ENCODE measurements around the gene TMEM11. TPM values are rescaled to one million over a fixed set of nuclear protein-coding genes. Genes with fewer than 3 reads are reported as not detected.

TMEM11 gene
- total RNA-seq, 1 donor = 18.1 TPM

- peak overlapping the region; percentile 93 for H3K27ac ChIP-seq (ENCODE audit: low read depth, low read length)
- no peaks in the 10 kb centered on the region for H3K9me3 ChIP-seq (ENCODE audit: low read depth, low read length)
- TF ChIP-seq CTCF (IDR thresholded peaks at IDR 0.05; ENCODE audit: extremely low read depth, low read depth, low read length) = peak; percentile 17
- no peak overlapping the region for H3K4me3 ChIP-seq (ENCODE audit: insufficient read depth, low read length)
- H3K4me2 ChIP-seq (ENCODE audit: insufficient read depth, low read length) = no peak overlapping the region
- DNase-seq (ENCODE audit: insufficient read length, low spot score, missing footprints) = no peak
- peaks cover 9% of the 10 kb centered on the region for H3K79me2 ChIP-seq (ENCODE audit: insufficient read depth, low read length)
- no peaks in the 10 kb centered on the region for H3K27me3 ChIP-seq (ENCODE audit: insufficient read depth, low read length)
- H3K4me1 ChIP-seq (ENCODE audit: insufficient read depth, low read length) = peaks cover 41% of the 10 kb centered on the region
- H2AFZ ChIP-seq (ENCODE audit: low read length) = no peak overlapping the region
- no peaks in the 10 kb centered on the region for H3K36me3 ChIP-seq (ENCODE audit: insufficient read depth, low read length)
- no peaks in the 10 kb centered on the region for H4K20me1 ChIP-seq (ENCODE audit: insufficient read depth, low read length)
These were observed 50.9 kb downstream of the TMEM11 start for GRCh38 chr17:21163101-21163500.

DNA sequence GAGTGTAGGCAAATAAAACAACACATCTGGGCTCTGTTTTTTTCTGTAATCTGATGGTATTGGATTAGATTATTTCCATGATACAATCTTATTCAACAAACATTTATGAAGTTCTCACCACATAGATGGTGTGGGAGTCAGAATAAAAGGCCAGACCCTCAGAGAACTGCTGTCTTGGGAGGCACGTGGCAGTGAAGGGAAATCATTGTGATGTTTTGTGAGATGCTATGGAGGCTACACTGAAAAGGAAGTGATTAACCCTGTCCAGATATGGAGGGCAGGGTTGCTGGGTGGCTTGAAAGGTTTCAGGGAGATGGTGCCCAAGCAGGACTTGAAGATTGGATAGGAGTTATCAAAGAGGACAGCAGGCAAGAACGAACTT lies 51.6 kb downstream of the TMEM11 start:
- no peak for TF ChIP-seq CTCF (IDR thresholded peaks at IDR 0.05; ENCODE audit: extremely low read depth, low read depth, low read length)
- H4K20me1 ChIP-seq (ENCODE audit: insufficient read depth, low read length) = no peaks in the 10 kb centered on the region
- H3K4me1 ChIP-seq (ENCODE audit: insufficient read depth, low read length) = peaks cover 38% of the 10 kb centered on the region
- H3K4me3 ChIP-seq (ENCODE audit: insufficient read depth, low read length) = peak overlapping the region; percentile 24
- no peaks in the 10 kb centered on the region for H3K27me3 ChIP-seq (ENCODE audit: insufficient read depth, low read length)
- no peak overlapping the region for H2AFZ ChIP-seq (ENCODE audit: low read length)
- peak; percentile 44 for DNase-seq (ENCODE audit: insufficient read length, low spot score, missing footprints)
- no peaks in the 10 kb centered on the region for H3K36me3 ChIP-seq (ENCODE audit: insufficient read depth, low read length)
- H3K4me2 ChIP-seq (ENCODE audit: insufficient read depth, low read length) = peak overlapping the region; percentile 70
- no peaks in the 10 kb centered on the region for H3K9me3 ChIP-seq (ENCODE audit: low read depth, low read length)
- peaks cover 9% of the 10 kb centered on the region for H3K79me2 ChIP-seq (ENCODE audit: insufficient read depth, low read length)
- H3K27ac ChIP-seq (ENCODE audit: low read depth, low read length) = peak overlapping the region; percentile 93

DNA sequence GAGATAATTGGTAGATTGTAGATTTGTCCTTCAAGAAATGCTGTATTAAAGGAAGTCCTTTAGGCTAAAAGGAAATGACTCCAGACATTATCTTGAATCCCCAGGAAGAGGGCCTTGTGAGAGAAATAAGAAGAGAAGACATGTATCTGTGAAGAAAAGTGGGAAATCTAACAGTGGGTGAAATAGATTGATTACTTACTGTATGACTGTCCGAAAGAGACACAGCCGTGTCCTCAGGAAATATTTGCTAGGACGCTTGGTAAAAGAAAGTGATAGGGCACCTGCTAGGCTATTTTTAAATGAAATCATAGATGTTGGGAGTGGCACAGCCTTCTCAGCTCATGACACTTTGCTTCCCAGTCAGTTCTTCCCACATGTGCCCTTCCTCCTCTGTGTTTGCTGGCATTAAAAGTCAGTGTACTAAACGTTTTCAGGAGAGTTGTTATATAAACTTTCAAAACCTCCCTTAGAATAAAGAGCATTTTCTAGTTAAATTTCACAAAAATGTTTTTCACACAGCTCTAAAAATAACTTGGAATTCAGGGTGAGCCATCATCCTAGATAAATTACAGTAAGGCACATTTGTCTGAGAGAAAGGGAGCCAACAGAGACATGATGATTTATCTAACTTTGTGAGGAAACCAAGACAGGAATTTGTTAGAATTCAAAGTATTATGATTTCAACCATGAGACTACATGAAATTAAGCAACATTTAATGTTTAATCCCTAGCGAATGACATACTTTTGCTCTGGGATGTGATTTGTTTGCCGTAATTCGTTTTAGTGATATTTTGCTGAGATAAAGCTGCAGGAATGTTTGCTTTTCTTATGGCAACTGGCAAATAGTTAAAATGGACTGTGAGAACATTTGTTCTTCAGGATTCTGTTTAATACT lies 52.2 kb downstream of the TMEM11 start:
- peak; percentile 44 for DNase-seq (ENCODE audit: insufficient read length, low spot score, missing footprints)
- peak overlapping the region; percentile 27 for H2AFZ ChIP-seq (ENCODE audit: low read length)
- peak overlapping the region; percentile 93 for H3K27ac ChIP-seq (ENCODE audit: low read depth, low read length)
- H3K27me3 ChIP-seq (ENCODE audit: insufficient read depth, low read length) = no peaks in the 10 kb centered on the region
- H3K79me2 ChIP-seq (ENCODE audit: insufficient read depth, low read length) = peaks cover 9% of the 10 kb centered on the region
- no peaks in the 10 kb centered on the region for H3K36me3 ChIP-seq (ENCODE audit: insufficient read depth, low read length)
- no peaks in the 10 kb centered on the region for H4K20me1 ChIP-seq (ENCODE audit: insufficient read depth, low read length)
- H3K4me3 ChIP-seq (ENCODE audit: insufficient read depth, low read length) = peak overlapping the region; percentile 15
- no peaks in the 10 kb centered on the region for H3K9me3 ChIP-seq (ENCODE audit: low read depth, low read length)
- peaks cover 32% of the 10 kb centered on the region for H3K4me1 ChIP-seq (ENCODE audit: insufficient read depth, low read length)
- no peak for TF ChIP-seq CTCF (IDR thresholded peaks at IDR 0.05; ENCODE audit: extremely low read depth, low read depth, low read length)
- peak overlapping the region; percentile 70 for H3K4me2 ChIP-seq (ENCODE audit: insufficient read depth, low read length)

DNA sequence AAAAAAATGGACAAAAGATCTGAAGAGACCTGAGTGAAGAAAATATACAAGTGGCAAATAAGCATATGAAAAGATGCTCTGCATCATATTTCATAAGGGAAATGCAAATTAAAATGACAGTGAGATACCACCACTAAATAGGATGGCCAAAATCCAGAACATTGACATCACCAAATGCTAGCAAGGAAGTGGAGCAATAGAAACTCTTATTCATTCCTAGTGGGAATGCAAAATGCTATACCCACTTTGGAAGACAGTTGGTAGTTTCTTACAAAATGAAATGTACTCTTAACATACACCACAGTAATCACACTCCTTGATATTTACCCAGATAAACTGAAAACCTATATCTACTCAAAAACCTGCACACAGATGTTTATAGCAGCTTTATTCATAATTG lies 53.6 kb downstream of the TMEM11 start:
- no peak overlapping the region for H3K4me2 ChIP-seq (ENCODE audit: insufficient read depth, low read length)
- H3K27ac ChIP-seq (ENCODE audit: low read depth, low read length) = peak overlapping the region; percentile 93
- H2AFZ ChIP-seq (ENCODE audit: low read length) = no peak overlapping the region
- peaks cover 22% of the 10 kb centered on the region for H3K4me1 ChIP-seq (ENCODE audit: insufficient read depth, low read length)
- DNase-seq (ENCODE audit: insufficient read length, low spot score, missing footprints) = no peak
- H3K79me2 ChIP-seq (ENCODE audit: insufficient read depth, low read length) = peaks cover 9% of the 10 kb centered on the region
- TF ChIP-seq CTCF (IDR thresholded peaks at IDR 0.05; ENCODE audit: extremely low read depth, low read depth, low read length) = no peak
- no peaks in the 10 kb centered on the region for H3K36me3 ChIP-seq (ENCODE audit: insufficient read depth, low read length)
- no peaks in the 10 kb centered on the region for H3K27me3 ChIP-seq (ENCODE audit: insufficient read depth, low read length)
- H3K4me3 ChIP-seq (ENCODE audit: insufficient read depth, low read length) = no peak overlapping the region
- H4K20me1 ChIP-seq (ENCODE audit: insufficient read depth, low read length) = no peaks in the 10 kb centered on the region
- H3K9me3 ChIP-seq (ENCODE audit: low read depth, low read length) = no peaks in the 10 kb centered on the region

All from osteoblast (primary cell).